ENCODE results near the gene PKIG.

PKIG gene

GRCh38 chr20:44621939-44622338 is 39.6 kb downstream of the PKIG start:
- DNase-seq = no peak

GRCh38 chr20:44622501-44623270 is 40.3 kb downstream of the PKIG start:
- DNase-seq = no peak

- DNase-seq = no peak
Observed at GRCh38 chr20:44624152-44624551, 41.8 kb downstream of the PKIG start.

- no peak for DNase-seq
Observed at GRCh38 chr20:44624743-44625271, 42.4 kb downstream of the PKIG start.

DNA sequence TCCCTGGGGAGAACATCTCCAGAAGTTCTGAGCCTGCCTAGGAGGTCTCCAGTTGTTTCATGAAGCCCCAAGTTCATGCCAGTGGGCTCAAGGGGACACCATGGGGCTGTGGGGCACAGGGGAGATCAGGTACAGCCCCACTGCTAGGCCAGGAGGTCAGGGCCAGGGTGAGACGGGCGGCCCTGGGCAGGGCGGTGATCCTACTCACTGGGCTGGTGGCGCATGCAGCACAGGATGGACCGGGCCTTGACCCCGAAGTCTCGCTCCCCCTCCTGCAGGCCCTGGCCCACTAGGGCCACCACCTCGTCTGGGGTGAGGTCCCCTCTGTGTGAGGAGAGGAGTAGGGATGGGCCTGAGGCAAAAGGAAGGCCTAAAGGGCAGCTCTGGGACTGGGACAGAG is 43.0 kb downstream of the PKIG start:
- no peak for DNase-seq

DNA sequence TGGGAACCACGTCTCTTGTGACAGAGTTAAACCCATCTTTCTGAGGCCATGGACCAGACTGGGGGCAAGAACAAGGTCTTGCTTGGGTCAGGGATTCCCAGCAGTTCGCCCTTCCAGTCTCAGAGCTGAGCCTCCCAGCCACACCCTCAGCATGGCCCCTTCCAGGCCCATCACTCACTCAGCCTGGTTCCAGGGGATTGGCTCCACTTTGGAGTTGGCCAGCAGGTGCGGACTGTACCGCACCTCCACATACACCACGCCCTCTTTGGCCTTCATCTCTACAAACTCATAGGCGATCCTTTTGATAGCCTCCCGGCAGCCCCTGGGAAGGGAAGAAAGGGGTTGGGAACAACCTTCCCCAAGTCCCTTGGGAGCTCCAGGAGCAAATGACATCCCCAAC is 43.9 kb downstream of the PKIG start:
- DNase-seq = no peak

DNA sequence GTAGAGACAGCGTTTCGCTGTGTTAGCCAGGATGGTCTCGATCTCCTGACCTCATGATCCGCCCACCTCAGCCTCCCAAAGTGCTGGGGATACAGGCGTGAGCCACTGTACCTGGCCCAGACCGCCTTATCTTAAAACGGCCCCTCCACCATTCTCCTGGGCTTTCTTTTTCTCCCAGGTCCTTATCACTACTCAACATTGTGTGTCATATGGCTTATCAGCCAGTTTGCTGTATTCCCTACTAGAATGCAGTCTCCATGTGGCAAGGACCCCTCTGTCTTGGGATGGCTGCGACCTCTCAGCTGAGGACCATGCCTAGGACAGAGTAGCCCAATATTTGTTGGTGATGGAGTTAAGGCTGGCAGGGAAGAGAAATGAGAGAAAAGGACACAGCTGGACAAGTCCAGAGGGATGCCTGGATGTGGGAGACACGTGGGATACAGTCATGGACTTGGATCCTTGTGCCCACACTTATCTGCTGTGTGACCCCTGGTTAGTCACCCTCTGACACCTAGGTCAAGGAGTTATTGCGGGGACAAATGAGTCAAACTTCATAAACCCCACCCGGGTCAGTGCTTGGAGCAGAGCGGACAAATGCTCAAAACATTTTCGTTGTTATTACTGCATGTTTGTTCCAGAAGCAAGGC is 45.1 kb downstream of the PKIG start:
- no peak for DNase-seq

GRCh38 chr20:44629017-44629385 is 46.6 kb downstream of the PKIG start:
- DNase-seq = no peak

- DNase-seq = no peak
Observed at GRCh38 chr20:44629542-44629941, 47.2 kb downstream of the PKIG start.

- no peak for DNase-seq
Observed at GRCh38 chr20:44630297-44630696, 47.9 kb downstream of the PKIG start.

GRCh38 chr20:44632103-44632752 is 49.8 kb downstream of the PKIG start:
- no peak for DNase-seq

- DNase-seq = no peak
Observed at GRCh38 chr20:44633187-44633810, 50.9 kb downstream of the PKIG start.

- DNase-seq = no peak
Observed at GRCh38 chr20:44633872-44634600, 51.7 kb downstream of the PKIG start.

- DNase-seq = no peak
Observed at GRCh38 chr20:44635877-44636276, 53.5 kb downstream of the PKIG start.

DNA sequence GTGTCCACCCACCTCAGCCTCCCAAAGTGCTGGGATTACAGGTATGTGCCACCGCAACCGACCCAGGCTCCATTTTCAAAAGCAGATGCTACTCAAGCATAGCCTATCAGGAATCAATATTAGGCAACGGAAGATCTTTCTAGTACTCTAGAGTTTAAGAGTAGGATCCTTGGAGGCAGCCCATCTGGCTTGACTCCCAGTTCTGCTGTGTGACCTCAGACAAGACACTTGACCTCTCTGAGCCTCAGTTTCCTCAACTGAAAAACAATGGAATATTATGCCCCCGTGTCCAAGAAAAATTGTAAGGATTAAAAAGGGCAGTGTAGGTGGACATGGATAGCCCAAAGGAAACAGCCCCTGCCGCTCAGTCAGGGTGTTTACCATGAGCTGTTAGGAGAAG is 54.7 kb downstream of the PKIG start:
- DNase-seq = no peak

- DNase-seq = no peak
Observed at GRCh38 chr20:44637522-44638372, 55.4 kb downstream of the PKIG start.

DNA sequence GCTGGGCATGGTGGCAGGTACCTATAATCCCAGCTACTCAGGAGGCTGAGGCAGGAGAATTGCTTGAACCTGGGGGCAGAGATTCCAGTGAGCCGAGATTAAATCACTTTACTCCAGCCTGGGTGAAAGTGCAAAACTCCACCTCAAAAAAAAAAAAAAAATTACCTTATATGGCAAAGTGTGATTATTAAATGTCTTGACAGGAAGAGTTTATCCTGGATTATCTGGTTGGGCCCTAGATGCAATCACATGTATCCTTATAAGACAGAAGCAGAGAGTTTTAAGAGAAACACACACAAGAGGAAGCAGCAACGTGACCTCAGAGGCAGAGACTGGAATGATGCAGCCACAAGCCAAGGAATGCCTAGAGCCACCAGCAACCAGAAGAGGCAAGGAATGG is 58.1 kb downstream of the PKIG start:
- no peak for DNase-seq

DNA sequence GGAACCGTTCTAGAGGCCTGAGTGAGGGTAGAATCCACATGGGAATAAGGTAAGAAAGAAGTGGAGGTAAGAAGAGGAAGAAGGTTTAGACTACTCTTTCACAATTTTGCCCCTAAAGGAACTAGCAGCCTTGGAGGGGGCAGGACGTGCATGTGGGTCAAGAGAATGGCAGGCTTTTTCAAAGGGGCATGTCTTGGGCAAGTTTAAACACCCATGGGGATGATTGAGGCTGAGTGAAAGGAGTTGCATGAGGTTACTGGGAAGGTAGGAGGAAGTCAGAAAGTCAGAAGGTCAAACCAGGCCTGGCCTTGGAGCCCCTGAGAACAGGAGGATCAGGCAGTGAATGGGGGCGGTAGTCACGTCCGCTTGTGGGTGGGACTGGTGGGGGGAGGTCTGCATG is 58.9 kb downstream of the PKIG start:
- DNase-seq = no peak

DNA sequence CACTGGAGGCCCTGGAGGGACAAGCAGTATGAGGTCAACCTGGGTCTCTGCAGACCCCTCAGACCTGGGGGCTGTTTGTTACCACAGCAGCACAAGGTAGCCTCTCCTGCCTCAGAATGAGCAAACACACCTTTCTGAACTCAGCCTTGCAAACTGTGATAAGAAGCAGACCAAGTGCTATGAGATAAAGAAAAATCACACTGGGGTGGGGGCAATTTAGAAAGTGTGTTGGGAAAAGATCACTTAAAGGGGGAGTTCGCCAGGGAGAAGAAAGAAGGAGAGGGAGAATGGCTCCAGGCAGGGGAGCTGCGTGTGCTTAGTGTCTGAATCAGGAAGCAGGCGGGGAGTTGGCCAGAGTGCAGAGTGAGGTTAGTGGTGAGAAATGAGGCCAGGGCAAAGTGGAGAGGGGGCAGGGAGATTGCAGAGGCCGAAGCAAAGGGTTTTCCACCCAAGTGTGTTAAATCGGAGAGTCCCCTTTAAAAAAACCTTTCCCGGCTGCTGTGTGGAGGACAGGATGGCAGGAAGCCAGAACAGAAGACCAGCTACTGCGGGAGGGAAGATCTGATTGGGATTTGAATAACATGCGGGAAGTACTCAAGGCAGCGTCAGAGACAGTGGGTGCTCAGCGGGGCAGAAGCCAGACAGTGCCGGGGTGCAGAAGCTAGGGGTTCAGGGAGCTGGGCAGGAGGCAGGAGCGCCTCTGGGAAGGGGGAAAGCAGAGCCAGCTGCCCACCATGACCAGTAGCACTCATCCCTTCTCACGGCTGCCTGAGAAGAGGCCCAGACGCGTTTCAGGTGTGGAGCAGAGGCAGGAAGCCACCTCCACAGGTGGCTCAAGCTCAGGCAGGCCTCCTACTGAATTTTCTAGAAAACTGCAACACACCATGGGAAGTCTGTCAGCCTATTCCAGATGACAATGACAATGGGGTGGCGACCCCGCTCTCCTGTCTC is 60.1 kb downstream of the PKIG start:
- DNase-seq = peak; percentile 48 to 50

DNA sequence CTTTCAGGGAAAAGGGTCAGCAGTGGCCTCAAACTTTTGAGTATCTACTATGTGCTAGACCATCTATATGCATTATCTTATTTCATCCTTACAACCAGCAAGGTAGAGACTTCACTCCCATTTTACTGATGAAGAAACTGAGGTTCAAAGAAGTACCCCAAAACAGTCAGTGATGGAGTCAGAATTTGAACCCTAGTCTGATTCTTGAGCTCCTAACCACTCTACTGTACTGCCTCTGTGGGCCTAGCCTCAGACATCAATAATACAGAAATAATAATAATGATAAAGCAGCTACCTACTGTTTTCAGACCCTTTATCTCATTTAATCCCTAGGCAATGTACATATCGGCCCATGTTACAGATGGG is 60.8 kb downstream of the PKIG start:
- DNase-seq = no peak
